DOHH2 (cell line): ENCODE results near the gene PKN1.

Source experiments
- H3F3A ChIP-seq: fragments of 200-600 bp; sonication (generic), shearing (Covaris generic); 2 replicates; pipeline ENCODE4 v1.6.0; 2016; ENCODE audit warnings: antibody characterized with exemption, mild to moderate bottlenecking; ENCODE audit not compliant: control insufficient read depth, insufficient read depth
- H3K27ac ChIP-seq: fragments of 200-600 bp; sonication (generic); 2 replicates; pipeline ENCODE4 v1.5.1; 2014; ENCODE audit warnings: low read depth, mild to moderate bottlenecking, low read length, moderate library complexity
- H3K27me3 ChIP-seq: fragments of 200-600 bp; sonication (generic); 2 replicates; pipeline ENCODE4 v1.6.1; 2014; ENCODE audit warnings: mild to moderate bottlenecking, low read length, mixed read lengths; ENCODE audit not compliant: control insufficient read depth
- H3K36me3 ChIP-seq: fragments of 200-600 bp; sonication (generic); 2 replicates; pipeline ENCODE4 v1.6.1; 2014; ENCODE audit warnings: mild to moderate bottlenecking, low read length, moderate library complexity, mixed read lengths; ENCODE audit not compliant: control insufficient read depth
- H3K4me1 ChIP-seq: fragments of 200-600 bp; sonication (generic); 2 replicates; pipeline ENCODE4 v1.6.1; 2014; ENCODE audit warnings: mild to moderate bottlenecking, low read length, mixed read lengths; ENCODE audit not compliant: control insufficient read depth
- H3K4me2 ChIP-seq: fragments of 200-600 bp; sonication (generic); 2 replicates; pipeline ENCODE4 v1.6.0; 2014; ENCODE audit warnings: mild to moderate bottlenecking, low read length, moderate library complexity
- H3K4me3 ChIP-seq: fragments of 200-600 bp; sonication (generic); 2 replicates; pipeline ENCODE4 v1.5.1; 2014; ENCODE audit warnings: mild to moderate bottlenecking, low read length, mixed read lengths
- H3K79me2 ChIP-seq: fragments of 200-600 bp; sonication (generic); 2 replicates; pipeline ENCODE4 v1.6.1; 2014; ENCODE audit warnings: mild to moderate bottlenecking, low read length, mixed read lengths; ENCODE audit not compliant: control insufficient read depth
- H3K9me2 ChIP-seq: fragments of 200-600 bp; sonication (generic); replicated peaks from 2 replicates; pipeline ENCODE4 v1.6.1; 2014; ENCODE audit warnings: mild to moderate bottlenecking, low read length, mixed read lengths; ENCODE audit not compliant: control insufficient read depth
- H3K9me3 ChIP-seq: fragments of 200-600 bp; sonication (generic); 2 replicates; pipeline ENCODE4 v1.6.1; 2014; ENCODE audit warnings: antibody characterized with exemption, low read length, mixed read lengths; ENCODE audit not compliant: control insufficient read depth, insufficient read depth
- H4K20me1 ChIP-seq: fragments of 200-600 bp; sonication (generic); 2 replicates; pipeline ENCODE4 v1.6.0; 2014; ENCODE audit warnings: low read depth, mild to moderate bottlenecking, antibody characterized with exemption, low read length, moderate library complexity; ENCODE audit not compliant: control insufficient read depth, insufficient read depth
- CTCF ChIP-seq: fragments of 200-600 bp; sonication (generic); IDR thresholded peaks from one replicate; pipeline ENCODE4 v1.5.1; 2014; ENCODE audit warnings: antibody characterized with exemption, mild to moderate bottlenecking, low read depth, low read length; ENCODE audit not compliant: poor library complexity, severe bottlenecking
- EZH2phosphoT487 ChIP-seq: fragments of 200-600 bp; sonication (generic); IDR thresholded peaks from 2 replicates; pipeline ENCODE4 v1.6.1; 2017; ENCODE audit warnings: borderline replicate concordance, mild to moderate bottlenecking, antibody characterized with exemption, low read length, moderate library complexity, mixed read lengths

The PKN1 gene

GRCh38 chr19:14473978-14474578 is 41.0 kb downstream of the PKN1 start:
- no peaks in the 10 kb centered on the region for H3K9me2 ChIP-seq

GRCh38 chr19:14474827-14475226 is 41.7 kb downstream of the PKN1 start:
- Histone ChIP-seq H3F3A (no peaks in the 10 kb centered on the region), H4K20me1 (no peaks in the 10 kb centered on the region; the same call in 1 of the 2 replicates), H3K36me3 (peaks cover 14% of the 10 kb centered on the region), H3K9me3 (no peaks in the 10 kb centered on the region), H3K27me3 (peaks cover 8% of the 10 kb centered on the region; the same call in 1 of the 2 replicates), H3K4me3 (peak overlapping the region; percentile 22; the same call in 1 of the 2 replicates), H3K27ac (no peak overlapping the region), H3K79me2 (no peaks in the 10 kb centered on the region), H3K9me2 (no peaks in the 10 kb centered on the region), H3K4me1 (peaks cover 20% of the 10 kb centered on the region), H3K4me2 (peak overlapping the region; percentile 42)
- no peak for TF ChIP-seq EZH2phosphoT487
- no peak for TF ChIP-seq CTCF

More at GRCh38 chr19:14473978-14474578, 41.0 kb downstream of the PKN1 start:
- Histone ChIP-seq H3F3A (0 out of 2 replicates have a peak, but pooled peaks cover under 1% of the 10 kb centered on the region), H3K36me3 (peaks cover 17% of the 10 kb centered on the region), H3K27ac (no peak overlapping the region), H3K4me2 (no peak overlapping the region), H3K4me3 (no peak overlapping the region), H3K27me3 (peaks cover 8% of the 10 kb centered on the region; the same call in 1 of the 2 replicates), H3K9me3 (no peaks in the 10 kb centered on the region), H4K20me1 (no peaks in the 10 kb centered on the region; the same call in 1 of the 2 replicates), H3K79me2 (no peaks in the 10 kb centered on the region), H3K4me1 (peaks cover 16% of the 10 kb centered on the region)
- TF ChIP-seq EZH2phosphoT487 = no peak
- no peak for TF ChIP-seq CTCF

- Histone ChIP-seq H3K36me3 (peaks cover 8% of the 10 kb centered on the region), H3K9me2 (no peaks in the 10 kb centered on the region), H3K9me3 (no peaks in the 10 kb centered on the region), H3K79me2 (no peaks in the 10 kb centered on the region), H3K27ac (no peak within 1 kb of the TSS), H3K27me3 (peaks cover 8% of the 10 kb centered on the region; the same call in 1 of the 2 replicates), H3K4me1 (peaks cover 26% of the 10 kb centered on the region), H3F3A (no peaks in the 10 kb centered on the region), H3K4me3 (peak within 1 kb of the TSS; percentile 22; the same call in 1 of the 2 replicates), H3K4me2 (peak within 1 kb of the TSS; percentile 42), H4K20me1 (no peaks in the 10 kb centered on the region; the same call in 1 of the 2 replicates)
- no peak for TF ChIP-seq EZH2phosphoT487
- peak; percentile 52 for TF ChIP-seq CTCF
These were observed 42.4 kb downstream of the PKN1 start, which contains the start of gene PTGER1 for GRCh38 chr19:14475251-14476073. Gene PTGER1, minus strand, starts transcription at chr19:14475354. Its CDS starts 1,034 bp downstream, at chr19:14474320.
